ENCODE results near the gene SRGAP3.

The SRGAP3 gene

DNA sequence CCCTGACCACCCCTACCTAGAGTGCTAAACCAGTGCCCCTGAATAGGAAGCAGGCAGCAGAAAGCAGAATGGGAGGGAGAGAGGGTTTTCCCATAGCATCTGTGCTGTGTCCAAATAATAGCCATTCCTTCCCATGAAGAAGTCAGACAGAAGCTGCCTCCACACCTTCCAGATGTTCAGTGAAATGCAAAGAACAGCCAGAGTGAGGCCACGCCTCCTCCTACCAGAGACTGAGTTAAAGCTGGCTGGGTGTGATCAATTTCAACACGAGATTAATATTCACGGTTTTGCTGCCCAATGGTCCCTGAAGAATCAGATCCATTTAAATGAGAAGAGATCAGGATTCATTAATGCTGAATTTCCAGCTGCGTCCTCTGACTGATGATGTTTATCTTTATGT is 111.8 kb downstream of the SRGAP3 start:
- DNase-seq: no peak

DNA sequence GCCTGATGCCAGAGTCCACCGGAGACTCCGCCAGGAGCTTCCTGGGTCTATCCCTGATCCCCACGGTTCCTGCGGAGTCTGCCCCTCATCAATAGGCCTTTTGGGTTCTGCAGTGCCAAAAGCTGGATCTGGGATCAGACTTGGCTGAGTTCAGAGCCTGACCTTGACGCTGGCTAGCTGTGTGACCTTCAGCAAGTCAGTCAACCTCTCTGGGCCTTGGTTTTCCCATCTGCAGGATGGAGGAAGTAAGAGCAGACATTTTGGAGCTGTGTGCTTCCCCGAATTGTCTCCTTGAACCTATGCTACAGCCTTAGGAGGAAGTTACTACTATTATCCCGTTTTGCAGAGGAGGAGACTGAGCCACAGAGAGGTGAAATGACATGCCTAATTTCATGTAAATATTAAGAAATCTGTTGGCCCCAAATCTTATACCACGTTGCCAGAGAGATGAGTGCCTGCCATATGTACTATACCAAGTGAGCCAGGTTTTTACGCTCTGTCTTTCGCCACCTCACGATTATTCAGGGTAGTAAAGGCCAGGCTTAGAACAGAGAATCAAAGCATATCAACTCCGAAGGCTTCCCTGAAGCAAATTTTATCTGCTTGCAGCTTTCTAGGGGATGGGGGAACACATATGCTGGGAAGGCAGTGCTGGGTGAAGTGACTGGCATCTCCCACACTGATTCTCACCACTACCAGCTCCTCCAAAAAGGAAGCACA is 112.5 kb downstream of the SRGAP3 start:
- DNase-seq: no peak

DNA sequence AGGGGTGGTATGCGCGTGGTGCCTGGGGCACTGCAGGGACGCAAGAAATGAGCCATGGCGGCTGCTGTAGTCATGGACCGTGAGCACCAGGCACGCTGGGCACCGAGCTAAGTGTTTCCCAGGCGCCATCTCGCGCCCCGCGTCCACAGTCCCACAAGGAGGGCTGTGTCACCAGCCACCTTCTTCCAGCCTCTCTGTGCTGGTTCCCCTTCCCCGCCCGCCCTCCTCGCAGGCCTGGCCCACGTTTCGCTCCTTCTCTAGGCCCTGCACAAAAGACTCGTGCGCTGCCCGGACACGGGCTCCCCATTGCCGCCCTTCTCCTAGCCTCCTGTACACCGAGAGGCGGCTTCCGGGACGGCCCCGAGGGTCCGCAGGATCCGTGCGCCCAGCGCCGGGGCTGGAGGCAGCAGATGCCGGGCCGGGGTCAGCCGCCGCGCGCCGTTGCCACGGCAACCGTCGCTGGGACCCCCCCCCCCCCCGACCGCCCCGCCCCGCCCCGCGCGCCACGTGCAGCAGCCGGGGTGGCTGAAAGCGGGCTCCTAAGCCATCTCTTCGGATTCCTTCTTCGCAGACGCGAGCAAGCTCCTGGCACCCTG is 113.4 kb downstream of the SRGAP3 start:
- DNase-seq: no peak

DNA sequence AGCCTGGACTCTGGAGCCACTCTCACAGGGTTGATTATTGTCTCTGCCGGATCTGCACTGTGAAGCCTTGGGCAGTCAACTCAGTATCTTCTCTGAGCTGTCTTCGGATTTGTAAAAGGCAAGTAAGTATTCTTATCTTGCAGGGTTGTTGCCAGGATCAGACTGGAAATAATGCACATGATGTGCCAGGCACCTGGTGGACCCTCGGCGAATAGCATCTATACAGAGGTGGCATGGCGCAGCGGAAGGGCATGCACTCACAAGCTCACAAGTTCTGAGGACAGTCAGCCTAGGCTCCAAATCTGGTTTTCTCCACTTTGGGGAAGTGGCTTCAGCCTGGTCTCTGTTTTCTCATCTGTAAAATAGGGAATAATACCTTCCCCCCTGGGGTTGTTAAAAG is 113.9 kb downstream of the SRGAP3 start:
- DNase-seq: no peak

DNA sequence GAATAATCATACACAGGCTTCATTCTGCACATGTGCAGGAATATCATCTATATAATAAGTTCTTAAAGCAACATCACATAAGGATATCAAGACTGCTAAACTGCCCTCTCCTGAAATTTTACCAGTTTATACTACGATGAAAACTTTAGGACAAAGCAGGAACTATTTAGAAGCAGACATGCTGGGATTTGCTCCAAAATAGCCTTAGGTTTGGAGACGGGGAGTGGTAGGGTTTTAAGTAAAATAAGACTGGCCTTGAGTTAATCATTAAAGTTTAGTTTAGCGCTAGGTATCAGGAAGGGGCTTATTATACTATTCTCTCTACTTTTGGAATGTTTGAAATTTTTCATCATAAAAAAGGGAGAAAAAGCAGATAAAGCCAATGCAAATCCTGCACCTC is 115.8 kb downstream of the SRGAP3 start:
- DNase-seq: no peak

DNA sequence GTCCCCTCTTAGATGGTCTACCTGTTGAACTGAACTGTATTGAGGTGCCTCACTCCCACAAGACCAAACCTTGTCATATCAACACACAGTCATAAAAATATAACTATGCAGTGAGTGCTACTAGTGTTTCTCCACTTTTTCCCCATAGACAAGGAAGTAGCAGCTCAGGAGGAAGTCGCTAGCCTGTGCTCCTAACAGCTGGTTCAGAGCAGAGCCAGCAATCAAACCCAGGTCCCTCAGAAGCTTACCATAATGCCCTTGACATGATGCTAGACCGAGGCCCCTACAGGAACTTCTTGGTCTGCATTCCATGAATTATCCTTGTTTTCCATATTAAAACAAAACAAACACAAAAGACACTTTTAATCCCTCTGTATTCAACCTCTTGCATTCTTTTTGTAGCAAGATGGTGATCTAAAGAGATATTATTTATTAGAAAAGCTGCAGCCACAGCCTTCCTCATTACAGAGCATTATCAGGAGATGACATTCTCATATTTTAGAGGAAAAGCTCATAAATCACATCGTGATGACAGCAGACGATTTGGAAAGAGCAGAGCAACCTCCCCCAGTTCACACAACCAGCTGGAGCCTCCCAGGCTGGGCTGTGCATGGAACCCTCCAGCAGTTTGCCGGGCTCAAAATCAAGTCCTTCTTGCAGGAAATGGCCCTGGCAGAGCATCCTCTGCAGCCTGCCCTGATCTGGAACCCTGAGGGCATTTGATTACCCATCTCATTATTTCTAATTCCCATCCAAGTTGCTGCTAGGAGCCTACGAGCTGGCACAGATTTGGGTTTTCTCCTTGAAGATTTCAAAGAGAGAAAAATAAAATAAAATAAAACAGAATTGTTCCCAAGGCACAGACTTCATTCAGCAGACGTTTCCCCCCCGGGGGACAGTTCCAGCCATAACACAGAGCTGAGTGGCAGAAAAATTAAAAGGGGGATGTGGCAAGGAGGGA is 118.8 kb downstream of the SRGAP3 start:
- DNase-seq: no peak

DNA sequence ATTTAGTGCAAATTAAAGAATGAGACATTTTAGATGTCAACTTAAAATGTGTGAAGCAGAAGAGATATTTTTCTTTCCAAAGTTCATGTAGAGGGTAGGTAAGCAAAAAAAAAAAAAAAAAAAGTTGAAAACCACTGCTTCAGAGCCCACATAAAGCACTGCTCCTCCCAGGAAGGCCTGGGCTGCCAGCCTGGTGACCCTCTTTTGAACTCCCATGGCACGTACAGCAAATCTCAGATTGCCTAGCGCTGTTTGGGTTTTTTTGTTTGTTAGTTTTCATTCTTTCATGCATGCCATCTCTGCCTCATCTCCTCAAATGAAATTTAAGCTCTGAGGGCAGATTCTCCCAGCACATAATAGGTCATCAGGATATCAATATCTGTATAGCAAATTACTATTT is 120.1 kb downstream of the SRGAP3 start:
- no peak for DNase-seq

DNA sequence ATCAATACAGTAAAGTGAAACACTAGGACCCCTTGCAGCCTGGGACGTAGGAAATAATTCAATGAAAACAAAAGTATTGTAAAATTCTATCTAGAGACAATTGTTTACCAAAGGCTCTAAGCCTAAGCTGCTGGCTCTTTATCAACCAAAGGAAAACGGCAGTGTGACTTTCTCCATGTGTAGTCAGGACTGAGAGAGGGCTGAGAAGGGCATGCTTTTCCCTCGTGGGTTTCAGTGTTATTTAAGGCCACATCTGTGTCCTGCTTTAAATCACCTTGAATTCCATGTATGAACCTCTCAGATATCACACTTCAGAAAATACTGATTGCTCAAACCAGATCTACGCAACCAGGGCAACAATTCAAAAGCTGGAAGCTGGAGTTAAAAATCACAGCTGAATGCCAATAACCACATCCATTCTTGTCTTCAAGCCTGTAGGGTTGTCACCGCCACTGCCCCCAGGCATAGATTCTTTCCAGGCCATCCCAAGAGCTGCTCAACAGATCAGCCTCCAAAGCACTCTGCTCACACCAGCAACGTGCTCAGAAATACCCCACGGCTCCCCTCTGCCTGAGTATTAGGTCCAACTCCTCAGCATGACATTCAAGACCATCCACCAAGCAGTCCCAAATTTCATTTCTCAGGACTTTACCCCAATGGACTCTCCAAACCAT is 124.0 kb downstream of the SRGAP3 start:
- no peak for DNase-seq

DNA sequence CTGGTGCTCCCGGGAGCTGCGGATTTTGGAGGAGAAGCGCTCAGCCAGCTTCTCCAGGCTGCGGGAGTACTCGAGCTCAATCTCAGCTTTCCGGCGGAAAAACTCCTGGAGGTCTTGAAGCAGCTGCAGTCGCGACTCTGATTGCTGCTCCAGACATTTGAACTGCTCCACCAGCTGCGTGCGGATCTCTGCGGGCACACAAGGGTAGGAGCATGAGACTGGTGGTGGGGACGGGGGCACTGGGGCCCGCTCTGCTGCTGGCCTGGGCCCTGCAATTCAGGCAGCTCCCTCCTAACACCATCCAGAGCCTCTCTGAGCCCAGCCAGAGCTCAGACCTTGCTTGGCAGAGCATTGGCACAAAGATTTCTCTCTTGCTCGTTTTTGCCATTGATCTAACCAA is 124.7 kb downstream of the SRGAP3 start:
- no peak for DNase-seq

DNA sequence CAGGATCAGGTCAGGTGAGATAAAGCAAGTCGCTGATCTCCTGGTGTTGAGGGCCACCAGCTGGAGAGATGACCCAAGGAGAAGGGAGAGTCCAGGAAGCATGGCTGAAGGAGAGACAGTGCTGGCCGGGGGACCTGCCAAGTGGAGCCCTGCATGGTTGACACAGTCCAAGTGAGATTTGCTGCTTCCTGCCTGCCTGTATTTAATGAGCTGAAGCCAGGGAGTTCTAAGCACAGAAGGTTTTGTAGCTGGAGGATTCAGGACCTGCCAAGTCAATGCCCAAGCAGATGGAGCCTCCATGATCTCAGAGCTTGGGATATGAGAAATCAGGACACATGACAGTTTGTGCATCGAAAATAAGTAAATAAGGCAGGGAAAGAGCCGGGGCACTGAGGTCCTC is 125.6 kb downstream of the SRGAP3 start:
- DNase-seq: no peak

DNA sequence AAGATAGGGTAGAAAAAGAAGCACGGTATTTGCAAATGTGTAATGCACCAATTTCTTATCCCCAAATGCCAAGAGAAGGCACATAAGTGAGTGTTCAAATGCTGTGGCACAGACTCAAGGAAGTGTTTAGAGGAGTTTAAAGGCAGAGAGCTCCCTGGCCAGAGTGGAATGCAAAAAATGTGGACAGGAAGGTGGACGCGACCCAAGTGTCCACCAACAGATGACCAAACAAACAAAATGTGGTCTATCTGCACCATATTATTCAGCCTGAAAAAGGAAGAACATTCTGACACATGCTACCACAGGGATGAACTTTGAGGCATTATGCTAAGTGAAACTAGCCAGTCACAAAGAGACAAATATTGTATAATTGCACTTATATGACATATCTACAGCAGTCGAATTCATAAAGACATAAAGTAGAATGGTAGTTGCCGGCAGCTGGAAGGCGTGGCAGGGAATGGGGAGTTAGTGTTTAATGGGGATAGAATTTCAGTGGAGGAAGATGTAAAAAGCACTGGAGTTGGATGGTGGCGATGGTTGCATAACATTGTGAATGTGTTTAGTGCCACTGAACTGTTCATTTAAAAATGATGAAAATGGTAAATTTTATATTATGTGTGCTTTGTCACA is 126.6 kb downstream of the SRGAP3 start:
- DNase-seq: no peak

DNA sequence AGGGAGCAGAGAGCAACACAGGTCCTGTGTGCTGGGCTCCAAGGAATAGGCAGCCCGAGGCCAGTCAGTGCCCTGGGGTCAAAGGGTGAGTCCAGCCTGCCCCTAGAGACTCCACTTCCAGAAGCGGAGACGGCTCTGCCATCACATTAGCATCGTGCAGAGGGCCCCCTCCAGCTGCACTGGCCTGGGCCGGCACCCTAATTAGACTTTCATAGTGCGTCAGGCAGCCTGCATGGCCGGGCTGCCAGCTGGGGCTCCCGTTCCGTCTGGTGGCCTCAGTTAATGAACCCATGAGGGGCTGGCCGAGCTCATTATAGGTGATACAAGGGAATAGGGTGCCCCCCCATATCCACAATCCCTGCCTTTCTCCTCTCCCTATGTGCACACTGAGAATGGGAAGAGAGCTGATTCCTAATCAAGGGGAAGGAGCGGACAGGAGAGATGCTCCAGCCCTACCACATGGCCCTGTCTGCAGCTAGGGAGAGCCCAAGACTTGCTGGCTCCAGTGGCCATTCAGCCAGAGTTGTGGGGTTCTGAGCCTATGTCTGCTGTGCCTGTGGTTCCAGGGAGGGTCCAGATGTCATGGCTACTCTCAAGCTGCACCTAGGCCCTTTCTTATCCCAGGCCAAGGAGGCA is 128.0 kb downstream of the SRGAP3 start:
- DNase-seq: no peak

DNA sequence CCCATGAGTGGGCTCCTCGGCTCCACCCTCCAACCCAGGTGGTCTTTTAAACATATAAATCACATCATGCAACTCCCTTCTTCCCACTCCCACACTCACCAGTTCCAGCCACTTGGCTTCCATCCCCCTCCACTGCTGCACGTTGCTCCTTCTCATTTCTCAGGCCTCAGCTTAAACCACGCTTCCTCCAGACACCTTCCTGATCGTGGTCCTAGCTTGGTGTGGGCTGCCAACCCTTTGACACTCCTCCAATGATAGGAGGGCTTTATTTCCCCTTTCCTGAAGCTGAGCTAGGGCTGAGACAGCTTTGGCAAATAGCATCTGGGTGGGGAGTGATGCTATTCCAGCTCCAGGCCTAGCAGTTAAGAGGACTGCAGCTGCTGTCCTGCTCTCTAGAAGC is 130.1 kb downstream of the SRGAP3 start:
- no peak for DNase-seq

DNA sequence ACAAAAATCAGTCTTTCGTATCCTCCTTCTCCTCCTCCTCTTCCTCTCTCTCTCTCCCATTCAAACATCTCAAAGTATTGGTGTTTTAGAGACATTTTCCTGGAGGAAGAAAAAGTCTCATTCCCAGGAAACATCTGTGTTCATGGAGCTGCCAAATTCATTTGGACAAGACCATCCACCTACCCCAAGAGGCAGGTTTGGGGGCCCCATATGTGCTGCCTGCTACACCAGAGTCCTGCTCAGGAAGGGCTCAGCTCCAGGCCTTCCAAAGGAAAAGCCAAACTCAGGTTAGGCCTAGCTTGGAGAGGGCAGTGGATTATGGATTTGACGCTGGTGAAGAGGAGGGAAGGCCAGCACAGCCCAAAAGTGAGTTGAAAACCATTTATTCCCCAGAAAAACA is 131.2 kb downstream of the SRGAP3 start:
- DNase-seq: no peak

DNA sequence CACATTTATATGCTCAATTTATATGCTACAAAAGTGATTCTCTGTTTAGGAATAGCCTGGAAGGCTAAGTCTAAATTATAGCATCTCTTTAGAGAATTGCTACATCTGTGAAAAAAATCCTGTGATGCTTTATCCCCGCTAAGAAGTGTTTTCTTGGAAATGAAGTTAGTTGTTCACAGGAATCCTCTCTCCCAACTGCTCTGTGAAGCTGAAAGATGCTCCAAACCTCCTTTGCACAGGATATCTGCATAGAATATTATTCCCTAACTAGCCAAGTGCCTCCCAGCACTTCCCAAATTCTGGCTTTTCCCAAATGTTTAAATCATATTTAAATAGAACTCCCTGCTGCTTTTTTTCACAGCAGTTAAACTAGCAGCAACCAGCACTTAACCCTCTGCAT is 132.2 kb downstream of the SRGAP3 start:
- DNase-seq: no peak

DNA sequence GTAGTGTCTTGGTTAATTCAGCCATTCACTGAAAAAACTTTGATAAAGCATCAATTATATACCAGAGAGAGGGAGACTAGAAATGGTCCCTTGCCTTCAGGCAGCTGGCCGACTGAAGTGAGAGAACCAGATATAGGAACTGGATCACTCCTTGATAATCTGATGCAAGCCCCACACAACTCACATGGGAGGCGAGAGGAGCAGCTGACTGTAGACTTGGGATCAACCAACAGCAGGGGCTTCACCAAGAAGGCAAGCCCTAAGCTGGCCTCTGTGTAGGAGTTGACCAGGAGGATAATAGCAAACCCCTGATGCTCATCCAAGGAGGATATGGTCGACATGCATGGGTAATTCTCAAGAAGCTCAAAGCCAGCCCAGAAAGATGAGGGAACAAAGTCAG is 133.1 kb downstream of the SRGAP3 start:
- DNase-seq: no peak

DNA sequence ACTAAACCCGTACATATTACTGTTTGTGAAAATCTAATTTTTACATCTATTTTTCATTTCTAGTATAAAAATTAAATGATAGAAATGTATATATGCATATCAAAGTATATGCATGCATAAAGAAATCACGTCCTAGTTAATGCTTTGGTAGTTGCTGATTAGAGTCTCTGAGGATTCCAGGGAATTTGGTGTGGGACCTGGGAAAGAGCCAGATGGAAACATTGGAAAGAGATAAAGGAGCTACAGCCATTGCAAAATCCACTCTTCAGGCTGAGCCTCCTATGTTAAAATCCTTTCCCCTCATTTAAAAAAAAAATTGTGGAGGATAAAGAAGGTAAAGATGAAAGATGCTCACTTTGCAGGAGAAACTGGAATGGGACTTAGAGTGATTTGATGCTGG is 134.1 kb downstream of the SRGAP3 start:
- no peak for DNase-seq

DNA sequence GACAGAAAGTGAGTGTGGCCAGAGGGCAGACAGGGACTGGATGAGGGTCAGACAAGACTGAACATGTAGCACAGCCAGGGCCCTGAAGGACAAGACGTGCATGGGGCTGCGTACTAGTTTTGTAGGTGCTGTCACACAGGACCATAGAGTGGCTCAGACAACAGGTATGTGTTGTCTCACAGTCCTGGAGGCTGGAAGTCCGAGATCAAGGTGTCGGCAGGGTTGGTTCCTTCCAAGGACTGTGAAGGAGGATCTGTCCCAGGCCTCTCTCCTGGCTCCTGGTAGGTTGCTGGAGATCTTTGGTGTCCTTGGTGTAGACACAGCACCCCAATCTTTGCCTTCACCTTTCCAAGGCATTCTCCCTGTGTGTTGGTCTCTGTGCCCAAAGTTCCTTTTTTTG is 136.4 kb downstream of the SRGAP3 start:
- DNase-seq: no peak

DNA sequence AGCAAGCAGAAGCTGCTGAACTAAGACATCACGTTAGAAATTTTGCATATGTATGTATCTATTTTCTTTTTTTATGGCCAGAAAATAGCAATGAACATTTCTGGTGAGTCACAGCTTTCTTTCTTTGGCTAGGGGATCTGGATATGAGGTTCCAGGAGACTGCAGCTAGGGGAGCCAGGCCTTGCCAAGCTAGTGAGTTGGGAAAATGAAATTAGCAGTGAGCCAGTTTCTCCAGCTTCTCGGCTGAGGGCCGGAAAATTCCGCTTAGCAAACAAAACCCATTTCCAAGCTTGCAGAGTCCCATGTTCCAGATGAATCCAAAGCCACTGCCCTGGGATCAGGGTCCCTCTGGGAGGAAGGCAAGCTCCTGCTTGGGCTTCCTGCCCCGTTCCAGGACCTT is 137.6 kb downstream of the SRGAP3 start:
- DNase-seq: no peak

DNA sequence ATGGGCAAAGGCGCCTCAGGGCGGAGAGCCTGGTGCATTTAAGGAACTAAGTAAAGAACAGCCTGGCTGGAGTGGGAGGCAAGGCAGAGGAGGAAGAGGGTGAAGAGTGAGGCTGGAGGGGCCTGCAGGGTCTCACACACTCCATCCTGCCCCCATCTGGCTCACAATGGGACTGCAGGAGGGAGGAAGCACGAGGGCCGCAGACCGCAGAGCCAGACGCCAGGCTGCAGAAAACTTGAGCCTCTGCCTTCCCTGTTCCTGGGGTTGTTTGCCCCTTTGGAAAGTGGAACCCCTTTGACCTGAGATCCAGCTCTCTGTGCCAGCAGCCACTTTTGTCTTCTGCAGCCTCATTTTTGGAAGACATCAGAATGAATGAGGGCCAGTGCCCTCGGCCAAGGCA is 138.0 kb downstream of the SRGAP3 start:
- DNase-seq: no peak

DNA sequence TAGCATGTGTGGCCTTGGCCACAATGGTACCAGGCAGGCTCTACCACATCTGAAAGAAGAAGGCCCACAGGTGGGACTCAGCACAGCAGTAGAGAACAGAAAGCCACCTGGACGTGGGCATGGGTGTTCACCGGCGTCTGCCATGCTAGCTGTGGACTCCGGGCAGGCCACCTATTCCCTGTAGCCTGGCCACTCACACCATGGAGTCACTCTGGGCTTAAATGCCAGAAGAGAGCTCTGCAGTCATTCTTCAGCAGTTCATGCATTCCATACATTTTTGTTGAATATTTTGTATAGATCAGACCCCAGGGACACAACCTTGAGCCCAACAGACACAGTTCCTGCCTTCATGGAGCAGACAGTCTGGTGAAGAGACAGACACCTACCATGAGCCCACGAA is 138.6 kb downstream of the SRGAP3 start:
- DNase-seq: no peak

DNA sequence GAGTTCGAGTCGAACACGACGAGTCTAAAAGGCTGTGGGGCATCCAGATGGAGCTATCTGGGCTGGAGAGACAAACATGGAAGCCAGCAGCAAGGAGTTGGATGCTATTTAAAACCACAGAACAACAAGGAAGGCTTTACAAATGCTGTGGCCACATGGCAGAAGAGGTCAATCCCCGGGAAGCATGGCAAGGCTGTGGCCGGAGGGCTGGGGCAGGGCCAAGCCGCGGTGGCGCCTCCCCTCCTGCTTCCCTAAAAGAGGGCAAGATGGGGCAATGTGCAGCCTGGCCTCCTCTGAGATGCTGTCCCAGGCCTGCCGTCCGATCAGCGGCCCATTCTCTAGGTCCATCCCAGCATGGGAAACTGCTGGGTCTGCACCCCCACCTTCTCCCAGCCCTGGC is 139.1 kb downstream of the SRGAP3 start:
- DNase-seq: no peak

DNA sequence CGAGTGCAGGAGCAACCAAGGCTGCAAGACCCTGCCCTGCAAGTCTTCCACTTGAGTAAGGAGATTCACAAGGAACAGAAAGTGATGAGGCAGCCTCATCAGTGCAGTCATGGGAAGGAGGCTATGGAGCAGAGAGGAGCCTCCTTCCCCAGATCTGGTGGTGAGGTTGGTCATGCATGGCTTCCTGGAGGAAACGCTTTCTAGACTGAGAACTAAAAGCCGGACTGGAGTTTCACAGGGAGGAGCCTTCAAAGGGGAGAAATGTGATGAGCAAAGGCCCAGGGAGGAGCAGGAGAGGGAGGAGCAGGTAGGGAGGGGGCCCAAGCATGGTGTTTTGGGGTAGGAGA is 139.9 kb downstream of the SRGAP3 start:
- DNase-seq: no peak
